HepG2 (cell line): ENCODE data around the gene MED19. TPM values are rescaled to one million over a fixed set of nuclear protein-coding genes. Genes with fewer than 3 reads are reported as not detected.

Source experiments
- AFF4 ChIP-seq: sonication (generic); formaldehyde crosslinking; IDR thresholded peaks from 2 replicates; pipeline ENCODE4 v1.4.0; 2020; ENCODE audit warnings: missing genetic modification reagents
- CHD4 ChIP-seq: fragments of 200-600 bp; sonication (generic); IDR thresholded peaks from 2 replicates; pipeline ENCODE4 v1.7.0; 2017; ENCODE audit warnings: mild to moderate bottlenecking, low read length, borderline replicate concordance
- PBX3 ChIP-seq: sonication (generic); formaldehyde crosslinking; IDR thresholded peaks from 2 replicates; pipeline ENCODE4 v1.8.1; 2023; ENCODE audit warnings: missing genetic modification reagents, inconsistent platforms, borderline replicate concordance
- PRDM15 ChIP-seq: sonication (generic); formaldehyde crosslinking; IDR thresholded peaks from 2 replicates; pipeline ENCODE4 v1.4.0; 2020; ENCODE audit warnings: missing genetic modification reagents
- THAP7 ChIP-seq: sonication (generic); formaldehyde crosslinking; IDR thresholded peaks from 2 replicates; pipeline ENCODE4 v1.8.1; 2023; ENCODE audit warnings: mild to moderate bottlenecking, missing genetic modification reagents
- TMF1 ChIP-seq: sonication (generic); formaldehyde crosslinking; IDR thresholded peaks from 2 replicates; pipeline ENCODE4 v1.8.1; 2022; ENCODE audit warnings: low read depth, missing genetic modification reagents
- ZHX2 ChIP-seq, 2 experiments: sonication (generic) in 1 of 2; formaldehyde crosslinking in 1 of 2; IDR thresholded peaks; 2 replicates each; pipeline versions ENCODE4 v1.6.1 to v1.9.0; 2014 to 2022; ENCODE audit warnings: antibody characterized with exemption in 1 of 2, borderline replicate concordance in 1 of 2, inconsistent platforms in 1 of 2, low read depth in 1 of 2, missing genetic modification reagents in 1 of 2
- ZNF12 ChIP-seq: sonication (generic); formaldehyde crosslinking; IDR thresholded peaks from 2 replicates; pipeline ENCODE4 v1.5.0; 2020; ENCODE audit warnings: missing genetic modification reagents
- polyA plus RNA-seq, 8 experiments: library from polyadenylated mRNA; depleted of rRNA in 3 of 8; stranded (reverse) in 7 of 8; unstranded in 1 of 8; fragments of >200 nt; fragmentation: Illumina TruSeq in 4 of 8; extraction: Trizol in 4 of 8; gene quantifications; 2 replicates each; pipeline versions ENCODE4 v1.2.1 to v1.2.3, GENCODE V29; 2011 to 2016; ENCODE audit warnings: low read depth in 4 of 8, missing spikeins in 1 of 8, mixed read lengths in 1 of 8; ENCODE audit not compliant: insufficient read depth in 1 of 8
- total RNA-seq, 5 experiments: library from RNA; depleted of rRNA; stranded (reverse); fragments of >200 nt; fragmentation: Illumina TruSeq; extraction: Trizol; gene quantifications; 2 replicates each; pipeline ENCODE4 v1.2.3, GENCODE V29; 2016; ENCODE audit warnings: low read depth in 1 of 5

MED19 gene
- total and polyA plus RNA-seq, 2 of the 13 experiments (the other 11 are each of a cell fraction or from before 2014, with no cell fraction given), result 12.9 to 13.8 TPM

- TF ChIP-seq PBX3 (CRISPR knock-in tag) (no peak), AFF4 (CRISPR knock-in tag) (no peak), CHD4 (no peak), ZHX2 (IDR thresholded peaks at IDR 0.05; ENCODE audit: low read depth) (no peak), ZHX2 (CRISPR knock-in tag; IDR thresholded peaks at IDR 0.05; ENCODE audit: borderline replicate concordance) (no peak), THAP7 (CRISPR knock-in tag) (no peak), ZNF12 (CRISPR knock-in tag) (no peak), TMF1 (CRISPR knock-in tag) (no peak), PRDM15 (CRISPR knock-in tag) (no peak)
Observed at GRCh38 chr11:57744357-57744756, 32.3 kb upstream of the MED19 start (continued).
